AML-193 (cell line): ENCODE data around the gene APOB.

Experiments
- DNase-seq, 2 experiments: peaks; one replicate each; lab custom pipeline; 2025; lab: John Stamatoyannopoulos, UW

APOB gene

DNA sequence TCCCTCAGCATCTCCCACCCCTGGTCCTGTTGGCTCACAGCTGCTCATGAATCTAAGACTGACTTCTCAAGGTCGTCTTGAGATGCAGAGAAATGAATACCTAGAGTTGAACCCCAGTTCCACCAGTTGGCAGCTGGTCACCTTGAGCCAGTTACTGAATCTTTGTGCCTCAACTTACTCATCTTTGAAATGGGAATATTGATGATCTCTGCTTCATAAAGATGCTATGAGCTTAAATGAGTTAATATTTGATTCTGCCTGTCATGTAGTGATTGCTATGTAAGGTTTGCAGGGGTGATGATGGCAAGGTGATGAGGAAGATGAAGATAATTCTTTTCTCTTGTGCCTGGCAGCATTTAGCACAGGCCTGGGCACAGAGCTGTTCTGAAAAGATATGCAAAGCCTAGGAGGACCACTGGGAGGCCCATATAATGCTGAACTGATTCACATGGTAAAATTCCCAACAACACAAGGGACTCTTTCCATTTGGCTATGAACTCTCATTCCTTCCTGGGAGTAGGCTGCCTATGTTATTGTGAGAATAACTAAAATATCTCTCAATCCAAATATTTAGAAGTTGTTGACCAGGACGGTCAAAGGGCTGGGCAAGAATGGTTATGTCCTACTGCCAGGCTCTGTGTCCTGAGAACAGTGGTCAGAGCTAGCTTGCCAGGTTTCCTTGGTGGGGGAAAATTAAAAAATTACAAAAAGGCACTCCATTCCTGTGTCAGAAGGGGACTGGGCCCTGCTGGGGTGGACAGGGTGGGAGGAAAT, 70.9 kb downstream of the APOB start:
- DNase-seq, result no peak

- no peak for DNase-seq
Measured at GRCh38 chr2:20972110-20972509, 71.8 kb downstream of the APOB start.

- DNase-seq, result peak; percentile 29 to 37
Measured at GRCh38 chr2:20970068-20970467, 73.8 kb downstream of the APOB start.

- no peak for DNase-seq
Measured at GRCh38 chr2:20966061-20966595, 77.7 kb downstream of the APOB start.

- DNase-seq, result no peak
Measured at GRCh38 chr2:20965221-20965620, 78.7 kb downstream of the APOB start.

DNA sequence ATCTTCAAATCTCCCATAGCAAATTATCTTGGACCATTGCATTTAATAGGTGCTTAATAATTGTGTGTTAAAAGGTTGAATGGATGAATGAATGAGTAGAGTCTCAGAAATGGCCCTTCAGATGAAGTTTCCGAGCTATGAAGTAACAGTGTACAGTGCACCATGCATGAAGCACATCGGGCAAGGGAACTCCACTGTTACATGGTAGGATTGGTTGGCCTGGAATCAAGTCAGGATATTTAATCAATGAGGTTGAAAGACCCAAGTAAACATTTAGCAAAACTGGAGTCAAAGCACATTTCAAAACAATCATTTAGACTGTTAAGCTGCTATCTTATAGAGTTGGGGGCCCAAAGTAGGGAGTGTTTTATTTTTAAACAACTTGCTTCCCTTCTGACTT, 80.0 kb downstream of the APOB start:
- DNase-seq, result no peak

DNA sequence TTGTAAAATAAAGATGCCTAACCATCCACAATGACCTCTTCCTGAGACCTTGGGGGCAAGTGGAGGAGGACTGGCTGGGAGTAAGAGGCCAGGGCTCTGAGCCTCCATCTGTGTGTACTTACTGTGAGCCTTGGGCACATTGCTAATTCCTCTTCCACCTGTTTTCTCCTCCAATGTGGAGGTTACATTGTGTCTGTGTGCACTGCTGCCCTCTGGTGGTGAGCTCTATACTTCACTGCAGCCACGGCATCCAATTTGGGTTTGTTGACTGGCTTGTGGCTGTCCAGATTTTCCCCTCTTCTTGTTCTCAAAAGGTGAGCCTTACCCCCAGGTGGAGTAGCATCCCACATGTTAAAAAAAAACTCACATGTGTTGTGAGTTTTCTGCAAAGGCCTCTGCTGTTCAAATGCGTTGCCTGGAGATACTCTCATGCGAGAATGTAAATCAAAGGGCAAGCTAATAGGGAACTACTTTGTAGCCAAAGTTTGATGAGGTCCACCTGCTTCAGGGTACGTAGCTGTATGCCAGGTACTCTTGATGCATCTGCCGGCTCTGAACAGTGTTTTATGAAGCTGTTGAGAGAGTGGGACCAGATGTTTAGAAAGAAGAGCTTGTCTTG, 80.8 kb downstream of the APOB start:
- DNase-seq, result peak; percentile 38 to 44

DNA sequence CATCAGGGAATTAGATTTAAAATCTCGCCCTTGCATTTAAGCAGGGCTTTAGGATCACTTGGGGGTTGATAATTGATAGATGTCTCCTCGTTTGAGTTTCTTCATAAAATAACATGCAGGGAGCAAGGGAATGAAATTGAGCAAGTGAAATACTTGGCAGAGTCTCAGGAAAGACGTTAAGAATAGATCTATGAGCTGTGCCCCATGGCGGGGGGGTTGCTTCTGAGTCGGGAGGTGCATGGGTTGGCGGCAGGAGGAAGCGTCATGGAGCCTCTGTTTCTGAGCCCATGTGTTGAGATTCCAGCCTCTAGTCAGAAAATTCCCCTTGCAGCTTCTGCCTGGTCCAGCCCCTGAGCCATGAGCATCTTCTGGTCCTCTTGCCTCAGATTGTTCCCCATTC, 82.0 kb downstream of the APOB start:
- DNase-seq, result no peak

GRCh38 chr2:20960003-20960402, 83.9 kb downstream of the APOB start:
- DNase-seq, result no peak

- DNase-seq, result no peak
Measured at GRCh38 chr2:20959252-20959651, 84.6 kb downstream of the APOB start.

DNA sequence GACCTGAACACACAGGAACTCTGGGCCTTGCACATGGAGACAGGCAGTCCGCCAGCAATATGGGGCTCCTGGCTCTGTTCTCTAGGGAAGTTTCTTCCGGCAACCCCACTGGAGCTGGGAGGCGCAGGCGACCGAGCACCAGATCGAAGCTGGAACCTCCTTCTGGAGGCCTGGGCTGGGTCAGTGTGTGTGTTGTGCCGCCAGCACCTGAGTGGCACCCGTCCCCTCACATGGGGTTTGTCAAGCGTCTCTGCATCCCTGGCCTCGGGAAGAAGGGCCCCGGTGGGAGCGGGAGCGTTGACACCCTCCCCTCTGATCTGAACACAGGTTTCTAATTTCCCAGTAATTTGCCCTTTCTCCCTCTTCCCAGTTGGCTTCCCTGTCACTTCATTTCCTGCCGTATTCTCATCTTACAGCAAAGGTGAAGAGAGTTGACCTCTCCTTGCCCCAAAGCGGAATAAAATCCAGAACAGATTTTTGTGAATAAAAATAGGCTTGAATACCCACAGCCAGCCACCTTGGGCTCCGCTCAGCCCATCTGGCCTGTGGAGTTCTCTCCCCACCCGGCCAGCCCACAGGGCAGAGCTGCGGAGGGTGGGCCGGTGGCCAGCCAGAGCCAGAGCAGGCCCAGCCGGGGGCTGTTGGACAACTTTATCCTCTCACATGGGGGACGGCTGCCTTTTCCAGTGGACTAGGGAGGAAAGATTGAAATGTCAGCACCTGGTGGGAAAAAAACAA, 85.9 kb downstream of the APOB start:
- no peak for DNase-seq

DNA sequence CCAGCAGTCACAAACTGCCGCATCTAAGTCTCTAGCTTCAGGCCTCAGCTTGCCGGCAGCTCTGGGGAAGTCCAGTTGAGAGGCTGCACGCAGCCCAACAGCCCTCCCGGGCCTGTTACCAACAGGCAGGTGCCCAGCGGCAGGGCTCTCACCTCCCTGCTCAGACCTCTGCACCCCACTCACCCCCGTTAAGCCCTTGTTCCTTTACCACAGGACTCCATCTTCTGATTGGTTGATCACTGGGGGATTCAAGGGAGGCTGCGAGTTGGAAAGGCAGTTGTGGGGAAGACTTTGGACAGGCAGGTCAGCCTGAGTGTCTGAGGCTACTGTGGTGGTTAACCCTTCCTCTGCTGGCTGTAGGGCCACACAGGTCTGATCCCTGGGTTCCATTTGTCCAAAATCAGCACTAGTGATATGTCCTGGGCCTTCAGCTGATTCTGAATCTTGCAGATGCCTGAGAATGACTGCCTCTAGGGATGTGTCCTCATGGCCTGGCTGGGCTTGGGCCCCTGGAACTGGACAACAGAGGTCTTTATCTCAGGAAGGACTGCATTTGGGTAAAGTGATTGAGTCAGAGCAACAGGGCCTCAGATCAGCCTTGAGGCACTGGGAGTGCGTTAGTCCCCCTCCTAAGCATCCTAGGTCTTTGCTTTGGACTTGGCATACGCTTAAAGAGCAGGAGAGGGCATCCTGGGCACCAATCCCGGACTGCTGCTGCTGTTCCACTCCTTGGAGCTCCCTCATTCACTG, 88.4 kb downstream of the APOB start:
- DNase-seq, result no peak

GRCh38 chr2:20953146-20953824, 90.6 kb downstream of the APOB start:
- DNase-seq, result no peak
